WTC11 (cell line): ENCODE measurements around the gene KCNG2. TPM values are rescaled to one million over a fixed set of nuclear protein-coding genes. Genes with fewer than 3 reads are reported as not detected.

Experiments
- ATAC-seq: fragments of 200-7000 bp; cut with Tn5 transposase; 2 replicates; pipeline ENCODE4 v1.10.0; 2021; ENCODE audit warnings: mild to moderate bottlenecking, moderate library complexity
- CTCF ChIA-PET: fragments of 300-600 bp; sonication (Branson Sonifier 250); formaldehyde crosslinking; loops from one replicate; lab custom pipeline; 2021; ENCODE audit warnings: antibody characterized with exemption; lab: Charles Lee
- POLR2A ChIA-PET: fragments of 350-600 bp; sonication (Branson Sonifier 250); formaldehyde crosslinking; loops from one replicate; lab custom pipeline; 2021; ENCODE audit warnings: antibody characterized with exemption; lab: Charles Lee
- DNase-seq: peaks from one replicate; pipeline ENCODE4 v3.0.0; 2021; ENCODE audit warnings: low spot score
- H3K27ac Mint-ChIP-seq: 2 replicates; pipeline ENCODE4 v1.8.0; 2021; ENCODE audit warnings: mixed read lengths
- H3K27me3 Mint-ChIP-seq: 2 replicates; pipeline ENCODE4 v1.8.0; 2021; ENCODE audit warnings: low read depth, mild to moderate bottlenecking, moderate library complexity, mixed read lengths
- H3K36me3 Mint-ChIP-seq: 2 replicates; pipeline ENCODE4 v1.8.0; 2021; ENCODE audit warnings: mixed read lengths
- H3K4me1 Mint-ChIP-seq: 2 replicates; pipeline ENCODE4 v1.8.0; 2022; ENCODE audit warnings: mixed read lengths
- H3K4me3 Mint-ChIP-seq: 2 replicates; pipeline ENCODE4 v1.8.0; 2021; ENCODE audit warnings: mild to moderate bottlenecking, moderate library complexity, mixed read lengths
- H3K9me3 Mint-ChIP-seq: 2 replicates; pipeline ENCODE4 v1.8.0; 2021; ENCODE audit warnings: mixed read lengths
- ARID4B ChIP-seq: sonication (generic); formaldehyde crosslinking; IDR thresholded peaks from 2 replicates; pipeline ENCODE4 v1.8.0; 2023; ENCODE audit warnings: missing genetic modification reagents, mild to moderate bottlenecking, borderline replicate concordance
- E2F1 ChIP-seq: sonication (generic); formaldehyde crosslinking; IDR thresholded peaks from 2 replicates; pipeline ENCODE4 v1.8.0; 2022; ENCODE audit warnings: mild to moderate bottlenecking, missing genetic modification reagents
- E2F4 ChIP-seq: sonication (generic); formaldehyde crosslinking; IDR thresholded peaks from 2 replicates; pipeline ENCODE4 v1.8.1; 2022; ENCODE audit warnings: low read depth, mild to moderate bottlenecking, moderate library complexity, missing genetic modification reagents, borderline replicate concordance
- E2F5 ChIP-seq: sonication (generic); formaldehyde crosslinking; IDR thresholded peaks from 2 replicates; pipeline ENCODE4 v1.8.1; 2022; ENCODE audit warnings: mild to moderate bottlenecking, moderate library complexity, missing genetic modification reagents
- ELF4 ChIP-seq: sonication (generic); formaldehyde crosslinking; IDR thresholded peaks from 2 replicates; pipeline ENCODE4 v1.8.1; 2022; ENCODE audit warnings: low read depth, mild to moderate bottlenecking, moderate library complexity, missing genetic modification reagents
- GTF2I ChIP-seq: fragments of 250-450 bp; sonication (Bioruptor Pico); conservative IDR thresholded peaks from 2 replicates; pipeline ENCODE4 v1.4.0; 2021; ENCODE audit warnings: mild to moderate bottlenecking
- JAZF1 ChIP-seq: fragments of 250-450 bp; sonication (Bioruptor Pico); IDR thresholded peaks from 2 replicates; pipeline ENCODE4 v1.9.0; 2021; ENCODE audit warnings: moderate library complexity, mild to moderate bottlenecking, inconsistent platforms
- MYBL2 ChIP-seq: sonication (generic); formaldehyde crosslinking; IDR thresholded peaks from 2 replicates; pipeline ENCODE4 v1.8.1; 2023; ENCODE audit warnings: mild to moderate bottlenecking, moderate library complexity, missing genetic modification reagents
- NFE2L1 ChIP-seq: sonication (generic); formaldehyde crosslinking; IDR thresholded peaks from 2 replicates; pipeline ENCODE4 v1.8.1; 2023; ENCODE audit warnings: missing genetic modification reagents
- SMAD3 ChIP-seq: sonication (generic); formaldehyde crosslinking; IDR thresholded peaks from 2 replicates; pipeline ENCODE4 v1.8.0; 2022; ENCODE audit warnings: missing genetic modification reagents, mild to moderate bottlenecking, borderline replicate concordance
- TP53 ChIP-seq: sonication (generic); formaldehyde crosslinking; IDR thresholded peaks from 2 replicates; pipeline ENCODE4 v1.8.1; 2023; ENCODE audit warnings: mild to moderate bottlenecking, missing genetic modification reagents
- ZBTB43 ChIP-seq: sonication (generic); formaldehyde crosslinking; IDR thresholded peaks from 2 replicates; pipeline ENCODE4 v1.8.1; 2023; ENCODE audit warnings: mild to moderate bottlenecking, missing genetic modification reagents
- ZNF317 ChIP-seq: sonication (generic); formaldehyde crosslinking; IDR thresholded peaks from 2 replicates; pipeline ENCODE4 v1.8.1; 2023; ENCODE audit warnings: low read depth, mild to moderate bottlenecking, moderate library complexity, missing genetic modification reagents, borderline replicate concordance
- ZNF396 ChIP-seq: fragments of 250-450 bp; sonication (Bioruptor Pico); IDR thresholded peaks from 2 replicates; pipeline ENCODE4 v1.8.0; 2021; ENCODE audit warnings: mild to moderate bottlenecking, moderate library complexity, borderline replicate concordance
- total RNA-seq: library from RNA; stranded (reverse); gene quantifications from 3 replicates; pipeline ENCODE4 v1.2.3, GENCODE V29; 2021
- TF ChIP-seq, protein P1 (sequence below): sonication (generic); formaldehyde crosslinking; IDR thresholded peaks from 2 replicates; pipeline ENCODE4 v1.8.0; 2022; ENCODE audit warnings: mild to moderate bottlenecking, missing genetic modification reagents
- TF ChIP-seq, protein P2 (sequence below): sonication (generic); formaldehyde crosslinking; IDR thresholded peaks from 2 replicates; pipeline ENCODE4 v1.8.1; 2023; ENCODE audit warnings: mild to moderate bottlenecking, missing genetic modification reagents
- TF ChIP-seq, protein P3 (sequence below): fragments of 250-450 bp; sonication (Bioruptor Pico); IDR thresholded peaks from 2 replicates; pipeline ENCODE4 v1.9.0; 2021; ENCODE audit warnings: mild to moderate bottlenecking

KCNG2 gene
- total RNA-seq, 1 experiment from 2014 or later, result 0.50 TPM

DNA sequence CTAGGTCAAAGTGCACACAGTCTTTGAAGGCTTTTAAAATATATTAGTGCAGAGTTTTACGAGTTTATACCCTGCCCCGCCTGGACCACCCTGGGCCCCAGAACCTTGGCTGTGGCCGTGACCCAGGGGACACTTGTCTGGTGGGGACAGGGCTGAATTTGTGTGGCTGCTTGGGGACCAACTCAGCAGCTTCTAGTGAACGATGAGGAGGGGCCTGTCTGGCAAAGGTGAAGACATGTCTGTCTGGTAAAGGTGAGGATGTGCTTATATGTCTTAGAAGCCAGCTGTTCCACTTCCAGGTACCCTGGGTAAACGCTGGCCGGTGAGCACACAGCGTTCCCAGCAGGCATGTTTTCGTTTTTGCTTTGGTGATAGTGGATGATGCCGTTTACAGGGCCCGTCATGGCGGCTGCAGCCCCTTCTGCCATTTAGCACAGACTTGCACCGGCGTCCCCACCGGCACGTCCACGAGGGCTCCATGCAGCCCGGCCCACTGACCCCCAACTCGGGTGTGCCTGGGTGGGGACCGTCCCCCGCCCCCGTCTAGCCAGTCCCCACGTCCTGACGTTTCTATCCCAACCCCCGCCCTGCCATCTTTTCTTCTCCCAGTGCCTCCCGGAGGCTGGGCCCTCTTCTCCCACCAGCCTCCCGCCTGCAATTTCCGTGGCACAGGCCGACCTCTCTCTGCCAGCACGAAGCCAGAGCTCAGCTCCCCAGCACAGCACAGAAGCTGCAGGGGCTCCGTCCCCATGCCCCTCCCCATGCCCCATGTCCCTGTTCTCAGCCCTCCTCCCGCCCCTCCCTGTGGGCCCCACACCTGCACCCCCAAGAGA is 85.9 kb downstream of the KCNG2 start:
- Mint-ChIP-seq H3K27me3 (no peaks in the 10 kb centered on the region), H3K27ac (no peak overlapping the region), H3K9me3 (peaks cover 3% of the 10 kb centered on the region; the same call in 1 of the 2 replicates), H3K36me3 (no peaks in the 10 kb centered on the region), H3K4me3 (no peak overlapping the region), H3K4me1 (no peaks in the 10 kb centered on the region)
- ATAC-seq (no peak), DNase-seq (no peak)
- TF ChIP-seq, protein P1, sequence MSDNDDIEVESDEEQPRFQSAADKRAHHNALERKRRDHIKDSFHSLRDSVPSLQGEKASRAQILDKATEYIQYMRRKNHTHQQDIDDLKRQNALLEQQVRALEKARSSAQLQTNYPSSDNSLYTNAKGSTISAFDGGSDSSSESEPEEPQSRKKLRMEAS (CRISPR knock-in tag), result no peak
- no peak for TF ChIP-seq NFE2L1 (CRISPR knock-in tag)
- POLR2A ChIA-PET, result no interaction called here
- CTCF ChIA-PET, result interaction anchor here (0.8 kb wide), 1 partner anchor 50 kb away, joined by 3 read pairs; no protein-coding TSS in a partner anchor

- peaks cover 10% of the 10 kb centered on the region for H3K9me3 Mint-ChIP-seq
- CTCF ChIA-PET, result interaction anchor here (0.8 kb wide), 1 partner anchor 49 kb away, joined by 3 read pairs; no protein-coding TSS in a partner anchor
- peaks cover 6% of the 10 kb centered on the region for H3K36me3 Mint-ChIP-seq
- POLR2A ChIA-PET, result no interaction called here
- no peak overlapping the region for H3K4me3 Mint-ChIP-seq
- DNase-seq (no peak), ATAC-seq (no peak)
- H3K27me3 Mint-ChIP-seq, result peaks cover 1% of the 10 kb centered on the region; the same call in 1 of the 2 replicates
- TF ChIP-seq JAZF1 (no peak), NFE2L1 (CRISPR knock-in tag) (no peak), ARID4B (no peak), E2F1 (CRISPR knock-in tag) (no peak), MYBL2 (CRISPR knock-in tag) (no peak), ZNF396 (CRISPR knock-in tag) (no peak), ZNF317 (CRISPR knock-in tag) (no peak), GTF2I (CRISPR knock-in tag) (no peak), SMAD3 (CRISPR knock-in tag) (no peak), E2F5 (CRISPR knock-in tag) (no peak), ZBTB43 (CRISPR knock-in tag) (no peak), E2F4 (CRISPR knock-in tag) (no peak), TP53 (CRISPR knock-in tag) (no peak), ELF4 (CRISPR knock-in tag) (no peak)
- TF ChIP-seq, protein P2, sequence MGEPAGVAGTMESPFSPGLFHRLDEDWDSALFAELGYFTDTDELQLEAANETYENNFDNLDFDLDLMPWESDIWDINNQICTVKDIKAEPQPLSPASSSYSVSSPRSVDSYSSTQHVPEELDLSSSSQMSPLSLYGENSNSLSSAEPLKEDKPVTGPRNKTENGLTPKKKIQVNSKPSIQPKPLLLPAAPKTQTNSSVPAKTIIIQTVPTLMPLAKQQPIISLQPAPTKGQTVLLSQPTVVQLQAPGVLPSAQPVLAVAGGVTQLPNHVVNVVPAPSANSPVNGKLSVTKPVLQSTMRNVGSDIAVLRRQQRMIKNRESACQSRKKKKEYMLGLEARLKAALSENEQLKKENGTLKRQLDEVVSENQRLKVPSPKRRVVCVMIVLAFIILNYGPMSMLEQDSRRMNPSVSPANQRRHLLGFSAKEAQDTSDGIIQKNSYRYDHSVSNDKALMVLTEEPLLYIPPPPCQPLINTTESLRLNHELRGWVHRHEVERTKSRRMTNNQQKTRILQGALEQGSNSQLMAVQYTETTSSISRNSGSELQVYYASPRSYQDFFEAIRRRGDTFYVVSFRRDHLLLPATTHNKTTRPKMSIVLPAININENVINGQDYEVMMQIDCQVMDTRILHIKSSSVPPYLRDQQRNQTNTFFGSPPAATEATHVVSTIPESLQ, result no peak
- TF ChIP-seq, protein P3, sequence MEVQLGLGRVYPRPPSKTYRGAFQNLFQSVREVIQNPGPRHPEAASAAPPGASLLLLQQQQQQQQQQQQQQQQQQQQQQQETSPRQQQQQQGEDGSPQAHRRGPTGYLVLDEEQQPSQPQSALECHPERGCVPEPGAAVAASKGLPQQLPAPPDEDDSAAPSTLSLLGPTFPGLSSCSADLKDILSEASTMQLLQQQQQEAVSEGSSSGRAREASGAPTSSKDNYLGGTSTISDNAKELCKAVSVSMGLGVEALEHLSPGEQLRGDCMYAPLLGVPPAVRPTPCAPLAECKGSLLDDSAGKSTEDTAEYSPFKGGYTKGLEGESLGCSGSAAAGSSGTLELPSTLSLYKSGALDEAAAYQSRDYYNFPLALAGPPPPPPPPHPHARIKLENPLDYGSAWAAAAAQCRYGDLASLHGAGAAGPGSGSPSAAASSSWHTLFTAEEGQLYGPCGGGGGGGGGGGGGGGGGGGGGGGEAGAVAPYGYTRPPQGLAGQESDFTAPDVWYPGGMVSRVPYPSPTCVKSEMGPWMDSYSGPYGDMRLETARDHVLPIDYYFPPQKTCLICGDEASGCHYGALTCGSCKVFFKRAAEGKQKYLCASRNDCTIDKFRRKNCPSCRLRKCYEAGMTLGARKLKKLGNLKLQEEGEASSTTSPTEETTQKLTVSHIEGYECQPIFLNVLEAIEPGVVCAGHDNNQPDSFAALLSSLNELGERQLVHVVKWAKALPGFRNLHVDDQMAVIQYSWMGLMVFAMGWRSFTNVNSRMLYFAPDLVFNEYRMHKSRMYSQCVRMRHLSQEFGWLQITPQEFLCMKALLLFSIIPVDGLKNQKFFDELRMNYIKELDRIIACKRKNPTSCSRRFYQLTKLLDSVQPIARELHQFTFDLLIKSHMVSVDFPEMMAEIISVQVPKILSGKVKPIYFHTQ (CRISPR knock-in tag), result no peak
- H3K4me1 Mint-ChIP-seq, result no peaks in the 10 kb centered on the region
- no peak overlapping the region for H3K27ac Mint-ChIP-seq
Measured at GRCh38 chr18:79884294-79884962, 86.7 kb downstream of the KCNG2 start.
